Measurements from ENCODE around the gene IFT22. TPM values are rescaled to one million over a fixed set of nuclear protein-coding genes. Genes with fewer than 3 reads are reported as not detected.
"Not testable (repeated sequence)": the region's sequence is repeated elsewhere in the genome, so short reads cannot be mapped to it uniquely, and the experiment has no call there.

The IFT22 gene
- total and polyA plus RNA-seq, 2 experiments from 2014 or later, result 13.8 to 38.8 TPM

DNA sequence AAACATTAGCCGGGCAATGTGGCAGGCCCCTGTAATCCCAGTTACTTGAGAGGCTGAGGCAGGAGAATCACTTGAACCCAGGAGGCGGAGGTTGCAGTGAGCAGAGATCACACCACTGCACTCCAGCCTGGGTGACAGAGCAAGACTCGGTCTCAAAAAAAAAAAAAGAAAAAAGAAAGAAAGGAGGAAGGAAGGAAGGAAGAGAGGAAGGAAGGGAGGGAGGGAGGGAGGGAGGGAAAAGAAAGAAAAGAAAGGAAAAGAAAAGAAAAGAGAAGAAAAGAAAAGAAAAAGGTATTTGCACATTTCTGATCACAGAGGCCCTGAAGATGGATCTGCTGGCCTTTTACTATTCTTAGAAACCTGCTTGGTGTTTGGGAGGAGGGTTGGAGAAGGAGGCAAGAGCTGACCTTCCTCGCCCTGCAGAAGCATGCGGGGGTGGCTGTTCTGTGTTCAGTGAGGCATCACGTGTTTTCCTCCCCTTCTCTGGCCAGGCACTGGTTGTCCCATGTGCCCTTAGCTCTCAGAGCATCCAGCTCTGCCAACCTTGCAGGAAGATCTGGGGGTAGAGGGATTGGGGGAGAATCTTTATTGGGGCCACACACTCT, 57.4 kb downstream of the IFT22 start:
- not testable (repeated sequence) for H3K27me3 ChIP-seq (ENCODE audit: insufficient read depth); H3K4me1 ChIP-seq (ENCODE audit: insufficient read depth); H3K79me2 ChIP-seq (replicated peaks; ENCODE audit: insufficient read depth); H4K20me1 ChIP-seq (replicated peaks; ENCODE audit: insufficient read depth); H3K36me3 Mint-ChIP-seq (ENCODE audit: low read depth); ATAC-seq; DNase-seq (ENCODE audit: low spot score); H3K4me2 ChIP-seq; H3K36me3 ChIP-seq (ENCODE audit: insufficient read depth); H3K4me3 Mint-ChIP-seq; H3K27ac ChIP-seq (ENCODE audit: low read depth); H3K9me3 Mint-ChIP-seq; H3F3A ChIP-seq (replicated peaks; ENCODE audit: low read depth); H3K9me2 ChIP-seq (ENCODE audit: insufficient read depth); H3K4me1 Mint-ChIP-seq; H3K4me3 ChIP-seq; H3K27me3 Mint-ChIP-seq (ENCODE audit: insufficient read depth, low read depth, poor library complexity); H3K27ac Mint-ChIP-seq
- H2AFZ ChIP-seq, result peak overlapping the region; percentile 59; the same call in 1 of the 2 replicates

Small RNA genes within 50 kb of the gene (small RNA-seq; reads per million reads assigned to genes)
- gene RNU6-1104P (ENCODE audit: low replicate concordance), result not detected

Other genes with a start within 250 kb of the IFT22 start
- gene TRIM56, start 236.3 kb downstream of the IFT22 start, total RNA-seq (2014; rRNA removed; shearing (Covaris generic)), result 12.9 and 15.7 TPM in 2 replicates
- 8.7 and 10.0 TPM in 2 replicates for gene TRIM56, start 236.3 kb downstream of the IFT22 start, polyA plus RNA-seq (2016; fragmentation: Nextera tagmentation; extraction: Ambion mirVana)
- gene SERPINE1, start 194.7 kb downstream of the IFT22 start, total RNA-seq (2014; rRNA removed; shearing (Covaris generic)), result 0.97 and 2.0 TPM in 2 replicates
- gene SERPINE1, start 194.7 kb downstream of the IFT22 start, polyA plus RNA-seq (2016; fragmentation: Nextera tagmentation; extraction: Ambion mirVana), result 0.63 and 1.2 TPM in 2 replicates
- 60.6 and 62.9 TPM in 2 replicates for gene AP1S1, start 167.3 kb downstream of the IFT22 start, total RNA-seq (2014; rRNA removed; shearing (Covaris generic))
- gene AP1S1, start 167.3 kb downstream of the IFT22 start, polyA plus RNA-seq (2016; fragmentation: Nextera tagmentation; extraction: Ambion mirVana), result 11.5 and 12.2 TPM in 2 replicates
- 3.3 and 4.4 TPM in 2 replicates for gene VGF, start 156.2 kb downstream of the IFT22 start, total RNA-seq (2014; rRNA removed; shearing (Covaris generic))
- 2.6 and 3.0 TPM in 2 replicates for gene VGF, start 156.2 kb downstream of the IFT22 start, polyA plus RNA-seq (2016; fragmentation: Nextera tagmentation; extraction: Ambion mirVana)
- gene NAT16, start 141.5 kb downstream of the IFT22 start, total RNA-seq (2014; rRNA removed; shearing (Covaris generic)), result 0.21 TPM in 1 of 2 replicates, not detected in the other
- 0.31 and 0.57 TPM in 2 replicates for gene NAT16, start 141.5 kb downstream of the IFT22 start, polyA plus RNA-seq (2016; fragmentation: Nextera tagmentation; extraction: Ambion mirVana)
- 0.85 TPM in 1 of 2 replicates, not detected in the other for gene MOGAT3, start 120.8 kb downstream of the IFT22 start, total RNA-seq (2014; rRNA removed; shearing (Covaris generic))
- 0.21 and 0.44 TPM in 2 replicates for gene MOGAT3, start 120.8 kb downstream of the IFT22 start, polyA plus RNA-seq (2016; fragmentation: Nextera tagmentation; extraction: Ambion mirVana)
- gene PLOD3, start 104.2 kb downstream of the IFT22 start, total RNA-seq (2014; rRNA removed; shearing (Covaris generic)), result 28.5 and 40.7 TPM in 2 replicates
- 33.9 and 35.2 TPM in 2 replicates for gene PLOD3, start 104.2 kb downstream of the IFT22 start, polyA plus RNA-seq (2016; fragmentation: Nextera tagmentation; extraction: Ambion mirVana)
- 61.9 and 64.6 TPM in 2 replicates for gene ZNHIT1, start 103.6 kb downstream of the IFT22 start, total RNA-seq (2014; rRNA removed; shearing (Covaris generic))
- 113 and 136 TPM in 2 replicates for gene ZNHIT1, start 103.6 kb downstream of the IFT22 start, polyA plus RNA-seq (2016; fragmentation: Nextera tagmentation; extraction: Ambion mirVana)
- 3.6 and 3.7 TPM in 2 replicates for gene CLDN15, start 84.0 kb downstream of the IFT22 start, total RNA-seq (2014; rRNA removed; shearing (Covaris generic))
- 4.1 and 4.3 TPM in 2 replicates for gene CLDN15, start 84.0 kb downstream of the IFT22 start, polyA plus RNA-seq (2016; fragmentation: Nextera tagmentation; extraction: Ambion mirVana)
- 95.4 and 131 TPM in 2 replicates for gene FIS1, start 76.7 kb downstream of the IFT22 start, total RNA-seq (2014; rRNA removed; shearing (Covaris generic))
- 130 and 143 TPM in 2 replicates for gene FIS1, start 76.7 kb downstream of the IFT22 start, polyA plus RNA-seq (2016; fragmentation: Nextera tagmentation; extraction: Ambion mirVana)
- 51.7 and 55.0 TPM in 2 replicates for gene COL26A1, start 41.1 kb upstream of the IFT22 start, total RNA-seq (2014; rRNA removed; shearing (Covaris generic))
- gene COL26A1, start 41.1 kb upstream of the IFT22 start, polyA plus RNA-seq (2016; fragmentation: Nextera tagmentation; extraction: Ambion mirVana), result 17.8 and 20.6 TPM in 2 replicates